HEK293 (cell line): ENCODE measurements around the gene TMCO2.
A peak's percentile ranks its signal among the peaks of the same experiment; 100 is the strongest.

Experiments used
- CTCF ChIA-PET: fragments of 350-600 bp; formaldehyde crosslinking; extraction: SDS; loops from one replicate; lab custom pipeline; 2021; ENCODE audit warnings: antibody characterized with exemption; lab: Yijun Ruan, JAX
- POLR2A ChIA-PET: fragments of 300-600 bp; formaldehyde crosslinking; extraction: SDS; loops from one replicate; lab custom pipeline; 2020; ENCODE audit warnings: antibody characterized with exemption, inconsistent platforms; lab: Yijun Ruan, JAX
- H3K27ac ChIP-seq: fragments of 200-500 bp; sonication (Bioruptor generic); 2 replicates; pipeline ENCODE4 v1.5.1; 2014; ENCODE audit warnings: low read depth, low read length, control low read depth, inconsistent platforms; ENCODE audit errors: extremely low read depth
- H3K36me3 ChIP-seq, 2 experiments: fragments of 200-500 bp in 1 of 2; sonication (Bioruptor generic) in 1 of 2; 1 replicate in 1 of 2; 2 replicates in 1 of 2; pipeline ENCODE4 v1.5.1; 2014 to 2017; ENCODE audit warnings: inconsistent platforms in 2 of 2, low read length in 2 of 2; ENCODE audit not compliant: control insufficient read depth in 2 of 2, insufficient read depth in 1 of 2
- H3K4me1 ChIP-seq: fragments of 200-500 bp; sonication (Bioruptor generic); 2 replicates; pipeline ENCODE4 v1.5.1; 2014; ENCODE audit warnings: mild to moderate bottlenecking, low read length, inconsistent platforms; ENCODE audit not compliant: control insufficient read depth, insufficient read depth
- H3K4me3 ChIP-seq: 2 replicates; pipeline ENCODE4 v1.5.1; 2011; ENCODE audit warnings: low read depth, mild to moderate bottlenecking, control low read depth, low read length, moderate library complexity
- H3K9me3 ChIP-seq: fragments of 200-500 bp; sonication (Bioruptor generic); 2 replicates; pipeline ENCODE4 v1.5.1; 2014; ENCODE audit warnings: low read depth, low read length, inconsistent platforms; ENCODE audit not compliant: control insufficient read depth, insufficient read depth
- CTCF ChIP-seq: fragments of 450-650 bp; formaldehyde crosslinking; IDR thresholded peaks from 2 replicates; pipeline ENCODE4 v1.5.1; 2016; ENCODE audit warnings: missing biosample characterization, missing genetic modification characterization
- REST ChIP-seq: fragments of 450-650 bp; formaldehyde crosslinking; IDR thresholded peaks from 2 replicates; pipeline ENCODE4 v1.5.1; 2016; ENCODE audit warnings: missing biosample characterization, missing genetic modification characterization
- SCRT1 ChIP-seq: fragments of 450-650 bp; formaldehyde crosslinking; IDR thresholded peaks from 2 replicates; pipeline ENCODE4 v1.5.1; 2016; ENCODE audit warnings: missing biosample characterization, missing genetic modification characterization, borderline replicate concordance
- SCRT2 ChIP-seq: fragments of 450-650 bp; formaldehyde crosslinking; IDR thresholded peaks from 2 replicates; pipeline ENCODE4 v1.5.1; 2016; ENCODE audit warnings: missing biosample characterization, missing genetic modification characterization
- ZBTB10 ChIP-seq: fragments of 450-650 bp; formaldehyde crosslinking; IDR thresholded peaks from 2 replicates; pipeline ENCODE4 v1.5.1; 2016; ENCODE audit warnings: missing biosample characterization, missing genetic modification characterization
- ZNF174 ChIP-seq: fragments of 450-650 bp; formaldehyde crosslinking; IDR thresholded peaks from 2 replicates; pipeline ENCODE4 v1.5.0; 2017; ENCODE audit warnings: missing biosample characterization, mild to moderate bottlenecking, missing genetic modification characterization
- ZNF184 ChIP-seq: fragments of 450-650 bp; IDR thresholded peaks from 2 replicates; pipeline ENCODE4 v1.5.1; 2018; ENCODE audit warnings: missing biosample characterization, mild to moderate bottlenecking, missing genetic modification characterization
- ZNF341 ChIP-seq: fragments of 450-650 bp; formaldehyde crosslinking; IDR thresholded peaks from 2 replicates; pipeline ENCODE4; 2016; ENCODE audit warnings: low read depth, missing biosample characterization, missing genetic modification characterization
- ZNF426 ChIP-seq: fragments of 450-650 bp; formaldehyde crosslinking; IDR thresholded peaks from 2 replicates; pipeline ENCODE4 v1.5.1; 2017; ENCODE audit warnings: missing biosample characterization, missing genetic modification characterization, mild to moderate bottlenecking, inconsistent platforms, moderate library complexity
- ZNF48 ChIP-seq: fragments of 450-650 bp; formaldehyde crosslinking; IDR thresholded peaks from 2 replicates; pipeline ENCODE4 v1.5.1; 2016; ENCODE audit warnings: missing biosample characterization, missing genetic modification characterization
- ZNF501 ChIP-seq: fragments of 450-650 bp; formaldehyde crosslinking; IDR thresholded peaks from 2 replicates; pipeline ENCODE4 v1.5.1; 2016; ENCODE audit warnings: missing biosample characterization, missing genetic modification characterization
- ZNF561 ChIP-seq: fragments of 450-650 bp; IDR thresholded peaks from 2 replicates; pipeline ENCODE4 v1.5.1; 2018; ENCODE audit warnings: missing biosample characterization, missing genetic modification characterization, borderline replicate concordance
- ZNF585B ChIP-seq: fragments of 450-650 bp; formaldehyde crosslinking; IDR thresholded peaks from 2 replicates; pipeline ENCODE4 v1.5.1; 2016; ENCODE audit warnings: missing biosample characterization, missing genetic modification characterization
- ZNF639 ChIP-seq: fragments of 450-650 bp; formaldehyde crosslinking; IDR thresholded peaks from 2 replicates; pipeline ENCODE4 v1.5.1; 2016; ENCODE audit warnings: missing biosample characterization, missing genetic modification characterization
- ZSCAN16 ChIP-seq: fragments of 450-650 bp; formaldehyde crosslinking; IDR thresholded peaks from 2 replicates; pipeline ENCODE4 v1.5.1; 2016; ENCODE audit warnings: missing biosample characterization, missing genetic modification characterization

TMCO2 gene

GRCh38 chr1:40232444-40232843 lies 15.3 kb upstream of the TMCO2 start:
- no peak overlapping the region for H3K27ac ChIP-seq
- H3K4me1 ChIP-seq, result no peaks in the 10 kb centered on the region
- ChIA-PET POLR2A (no interaction called here), CTCF (no interaction called here)
- TF ChIP-seq SCRT2 (tag by site-specific recombination), result peak; percentile 74
- 0 out of 2 replicates have a peak, but pooled peaks have one; percentile 57 for TF ChIP-seq SCRT1 (tag by site-specific recombination)
- no peak for TF ChIP-seq ZBTB10 (tag by site-specific recombination)
- peaks cover 30 to 66% of the 10 kb centered on the region in 2 experiments for H3K36me3 ChIP-seq
- no peaks in the 10 kb centered on the region for H3K9me3 ChIP-seq
- no peak overlapping the region for H3K4me3 ChIP-seq

GRCh38 chr1:40239626-40240025 lies 8.1 kb upstream of the TMCO2 start:
- Histone ChIP-seq H3K9me3 (no peaks in the 10 kb centered on the region), H3K4me3 (no peak overlapping the region), H3K27ac (no peak overlapping the region), H3K36me3 (peaks cover 16 to 49% of the 10 kb centered on the region in 2 experiments), H3K4me1 (no peaks in the 10 kb centered on the region)
- ChIA-PET CTCF (interaction anchor here (0.6 to 1.0 kb wide), 4 partner anchors 14 to 96 kb away, joined by 3 to 4 read pairs (median 4); no protein-coding TSS in a partner anchor), POLR2A (interaction anchor here (0.6 kb wide), 1 partner anchor 45 kb away, joined by 3 read pairs; no protein-coding TSS in a partner anchor)
- TF ChIP-seq ZSCAN16 (tag by site-specific recombination) (no peak), ZNF341 (tag by site-specific recombination) (no peak), SCRT1 (tag by site-specific recombination) (no peak), ZNF184 (tag by site-specific recombination) (no peak), ZNF426 (no peak), ZNF561 (tag by site-specific recombination) (no peak), ZNF585B (tag by site-specific recombination) (no peak), ZNF48 (tag by site-specific recombination) (no peak), ZNF174 (tag by site-specific recombination) (no peak), ZNF501 (no peak), ZNF639 (tag by site-specific recombination) (no peak), REST (tag by site-specific recombination) (no peak), CTCF (tag by site-specific recombination) (no peak)
